Activated CD8-positive, alpha-beta memory T cell treated with anti-CD3 and anti-CD28 coated beads for 24 hours (primary cell): Measurements from ENCODE around the gene PLAAT2.

Source experiments
- DNase-seq: peaks from one replicate; pipeline ENCODE4 v3.0.0-alpha.2; 2020

Gene PLAAT2

GRCh38 chr11:63512816-63513215 lies 50.4 kb downstream of the PLAAT2 start:
- no peak for DNase-seq

- DNase-seq = no peak
Measured at GRCh38 chr11:63511048-63511748, 52.0 kb downstream of the PLAAT2 start.

- no peak for DNase-seq
Measured at GRCh38 chr11:63510360-63511047, 52.7 kb downstream of the PLAAT2 start.

GRCh38 chr11:63508745-63509144 lies 54.4 kb downstream of the PLAAT2 start:
- DNase-seq = no peak

- DNase-seq = no peak
Measured at GRCh38 chr11:63508009-63508408, 55.2 kb downstream of the PLAAT2 start.

GRCh38 chr11:63507511-63507910 lies 55.7 kb downstream of the PLAAT2 start:
- no peak for DNase-seq

- DNase-seq = no peak
Measured at GRCh38 chr11:63506876-63507275, 56.3 kb downstream of the PLAAT2 start.

GRCh38 chr11:63505857-63506528 lies 57.2 kb downstream of the PLAAT2 start, which contains the start of gene LGALS12:
Gene LGALS12, plus strand, starts transcription at chr11:63506084. Its CDS starts 375 bp downstream, at chr11:63506459.
- DNase-seq = no peak

- DNase-seq = no peak
Measured at GRCh38 chr11:63504933-63505586, 58.1 kb downstream of the PLAAT2 start.

GRCh38 chr11:63504054-63504453 lies 59.1 kb downstream of the PLAAT2 start:
- no peak for DNase-seq

- no peak for DNase-seq
Measured at GRCh38 chr11:63503492-63503891, 59.7 kb downstream of the PLAAT2 start.
